ENCODE results near the gene CEBPB.

GRCh38 chr20:50230184-50230583, 39.6 kb downstream of the CEBPB start:
- TF ChIP-seq CTCF (optimal IDR thresholded peaks at IDR 0.05 in 1 of 3, IDR thresholded peaks at IDR 0.05 in 1 of 3, conservative IDR thresholded peaks at IDR 0.05 in 1 of 3; ENCODE audit: extremely low read depth in 1 of 3, insufficient read depth in 2 of 3, low read length in 3 of 3), result no peak
- no peak for TF ChIP-seq EZH2 (IDR thresholded peaks at IDR 0.05; ENCODE audit: low read length)
